ENCODE data around the gene KCNF1. TPM values are rescaled to one million over a fixed set of nuclear protein-coding genes. Genes with fewer than 3 reads are reported as not detected.
"Not testable (repeated sequence)": the region's sequence is repeated elsewhere in the genome, so short reads cannot be mapped to it uniquely, and the experiment has no call there.

The KCNF1 gene
- total RNA-seq, 1 donor from 2014 or later = not detected

DNA sequence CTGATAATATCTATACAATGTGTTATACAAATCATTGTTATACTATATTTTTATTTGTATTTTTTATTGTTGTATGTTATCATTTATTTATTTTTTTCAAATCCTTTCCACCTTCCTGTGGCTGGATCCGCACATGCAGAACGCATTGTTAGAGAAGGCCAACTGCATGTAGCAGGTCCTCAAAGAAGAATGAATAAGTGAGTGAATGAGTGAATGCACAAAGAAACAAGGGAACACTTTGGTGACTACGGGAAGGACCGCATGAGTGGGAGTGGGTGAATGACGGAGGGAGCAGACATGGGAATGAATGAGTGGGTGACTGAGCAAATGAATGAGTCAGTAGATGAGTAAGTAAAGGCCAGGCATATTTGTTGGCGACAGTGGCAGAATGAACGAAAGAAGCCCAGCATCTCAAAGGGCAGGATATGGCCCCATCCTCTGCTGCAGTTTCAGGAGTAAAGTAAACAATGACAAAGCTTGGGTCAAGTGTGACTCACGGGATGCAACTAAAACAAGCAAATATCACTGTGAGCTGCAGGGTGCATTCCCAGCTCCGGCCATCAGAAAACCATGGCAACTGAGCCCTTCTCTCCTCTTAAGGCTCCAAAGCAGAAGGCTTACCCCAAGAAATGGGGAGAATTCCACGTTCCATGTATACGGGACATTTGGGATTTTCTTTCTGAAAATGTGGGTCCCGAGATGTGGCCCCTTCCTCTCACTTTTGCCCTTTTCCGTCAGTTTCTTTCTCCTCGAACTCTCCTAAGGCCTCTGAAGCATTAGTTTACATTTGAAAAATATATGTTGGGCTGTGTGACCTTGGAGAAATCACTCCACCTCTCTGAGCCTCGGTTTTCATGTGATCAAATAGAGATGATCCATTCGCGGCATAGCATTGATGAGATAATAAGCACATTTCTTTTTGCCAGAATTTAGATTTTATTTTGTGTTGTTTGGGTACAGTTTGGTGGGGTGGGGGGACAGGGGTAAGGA, 24.5 kb downstream of the KCNF1 start:
- intact Hi-C loops (cut with micrococcal nuclease) = no loop called here

DNA sequence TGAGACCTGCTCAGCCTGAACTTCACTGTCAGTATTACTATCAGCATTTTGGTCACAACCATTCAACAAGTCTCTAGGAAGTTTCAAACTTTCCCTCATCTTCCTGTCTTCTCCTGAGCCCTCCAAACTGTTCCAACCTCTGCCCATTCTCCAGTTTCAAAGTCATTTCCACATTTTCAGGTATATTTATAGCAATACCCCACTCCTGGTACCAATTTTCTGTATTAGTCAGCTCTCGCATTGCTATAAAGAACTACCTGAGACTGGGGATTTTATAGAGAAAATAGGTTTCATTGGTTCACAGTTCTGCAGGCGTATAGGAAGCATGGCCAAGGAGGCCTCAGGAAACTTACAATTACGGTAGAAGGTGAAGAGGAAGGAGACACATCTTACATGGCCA, 27.3 kb downstream of the KCNF1 start:
- intact Hi-C loops (cut with micrococcal nuclease) = no loop called here

DNA sequence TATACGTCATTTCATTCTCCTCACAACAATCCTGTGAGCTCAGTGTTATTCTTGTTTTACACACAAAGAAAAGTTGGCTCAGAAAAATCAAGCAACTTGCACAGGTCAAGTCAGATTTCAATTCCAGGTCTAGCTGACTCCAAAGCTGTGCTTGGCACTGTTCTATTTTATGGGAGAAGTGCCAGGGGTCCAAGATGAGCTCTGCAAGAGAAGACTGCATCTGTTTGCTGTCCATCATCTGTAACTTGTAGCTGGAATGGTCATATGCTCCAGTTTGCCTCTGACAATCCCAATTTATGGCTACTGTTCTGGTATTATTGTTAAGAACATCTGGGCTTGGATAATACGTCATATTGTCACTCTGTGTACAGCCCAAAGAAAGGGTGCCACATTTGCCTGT, 28.9 kb downstream of the KCNF1 start:
- intact Hi-C loops (cut with micrococcal nuclease) = no loop called here

DNA sequence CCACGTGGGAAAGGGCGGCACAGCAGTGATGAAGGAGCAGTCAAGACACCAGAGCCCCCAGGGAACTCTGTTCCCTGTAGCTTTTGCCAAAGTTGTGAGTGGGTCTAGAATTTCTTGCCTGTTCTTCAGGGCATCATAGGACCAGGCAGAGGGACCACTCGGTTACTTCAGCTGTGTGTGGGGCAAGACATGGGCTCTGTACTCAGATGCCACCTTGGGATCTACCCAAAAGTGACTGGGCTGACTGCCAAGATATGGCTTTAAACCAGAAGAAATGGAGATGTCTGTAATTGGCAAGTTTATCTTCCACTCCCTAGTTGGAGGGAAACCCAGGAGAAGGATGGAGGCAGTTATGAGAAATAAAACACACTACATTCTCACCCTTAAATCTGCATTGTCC, 29.6 kb downstream of the KCNF1 start:
- intact Hi-C loops (cut with micrococcal nuclease) = no loop called here

DNA sequence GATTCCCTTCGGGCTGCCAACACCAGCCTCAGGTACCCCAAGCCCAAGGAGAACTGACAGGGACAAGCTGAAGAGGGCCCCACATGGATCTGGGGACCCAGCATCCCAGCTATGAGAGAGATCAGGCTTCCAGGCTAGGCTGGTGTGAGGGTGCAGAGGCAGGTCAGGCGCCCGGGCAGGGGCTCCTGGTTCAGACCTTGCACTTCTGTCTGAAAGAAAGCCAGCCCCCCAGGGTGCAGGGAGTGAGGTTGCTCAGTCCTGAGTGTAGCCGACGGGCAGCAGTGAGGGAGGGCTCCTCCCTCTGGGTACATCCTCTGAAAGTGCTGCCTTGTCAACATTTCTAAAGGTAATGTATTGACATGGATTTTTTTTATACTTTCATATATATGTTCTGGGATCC, 33.1 kb downstream of the KCNF1 start:
- intact Hi-C loops (cut with micrococcal nuclease) = no loop called here

DNA sequence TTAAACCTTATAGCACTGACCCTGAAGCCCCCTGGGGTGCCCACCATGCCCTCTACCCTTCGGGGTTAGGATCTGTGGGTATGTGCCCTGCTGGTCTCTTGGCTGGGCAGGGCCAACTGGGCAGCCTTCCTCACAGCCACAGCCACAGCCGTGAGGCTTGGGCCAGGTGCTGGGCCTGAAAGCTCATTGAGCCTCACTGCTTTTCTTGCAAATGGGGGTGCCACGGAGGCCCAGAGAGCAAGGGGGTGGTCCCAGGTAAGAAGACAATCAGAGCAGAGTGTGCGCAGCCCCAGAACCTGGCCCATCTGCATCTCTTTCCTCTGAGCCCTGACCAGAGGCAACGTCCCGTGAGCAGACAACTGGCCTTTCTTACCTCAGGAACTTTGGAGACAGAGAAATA, 34.7 kb downstream of the KCNF1 start:
- intact Hi-C loops (cut with micrococcal nuclease) = no loop called here

DNA sequence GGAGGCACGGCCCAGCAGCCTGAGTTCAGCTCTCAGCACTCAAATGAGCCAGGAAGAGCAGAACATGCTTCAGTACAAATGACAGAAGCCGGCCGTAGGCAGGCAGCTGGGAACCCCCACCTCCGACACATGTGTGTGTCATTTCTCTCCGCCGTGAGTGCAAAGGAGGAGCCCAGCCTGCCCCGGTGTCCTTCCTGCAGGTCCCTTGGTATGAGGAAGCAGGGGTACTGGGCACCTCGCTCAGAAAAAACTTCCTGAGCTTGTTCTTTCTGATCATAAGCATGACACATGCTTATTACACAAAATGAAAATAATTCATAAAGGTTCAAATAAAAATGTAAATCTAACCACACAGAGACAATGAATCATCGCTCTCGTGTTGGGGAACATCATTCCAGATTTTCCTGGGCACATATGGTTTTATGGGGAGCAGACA, 35.3 kb downstream of the KCNF1 start:
- intact Hi-C loops (cut with micrococcal nuclease) = no loop called here

DNA sequence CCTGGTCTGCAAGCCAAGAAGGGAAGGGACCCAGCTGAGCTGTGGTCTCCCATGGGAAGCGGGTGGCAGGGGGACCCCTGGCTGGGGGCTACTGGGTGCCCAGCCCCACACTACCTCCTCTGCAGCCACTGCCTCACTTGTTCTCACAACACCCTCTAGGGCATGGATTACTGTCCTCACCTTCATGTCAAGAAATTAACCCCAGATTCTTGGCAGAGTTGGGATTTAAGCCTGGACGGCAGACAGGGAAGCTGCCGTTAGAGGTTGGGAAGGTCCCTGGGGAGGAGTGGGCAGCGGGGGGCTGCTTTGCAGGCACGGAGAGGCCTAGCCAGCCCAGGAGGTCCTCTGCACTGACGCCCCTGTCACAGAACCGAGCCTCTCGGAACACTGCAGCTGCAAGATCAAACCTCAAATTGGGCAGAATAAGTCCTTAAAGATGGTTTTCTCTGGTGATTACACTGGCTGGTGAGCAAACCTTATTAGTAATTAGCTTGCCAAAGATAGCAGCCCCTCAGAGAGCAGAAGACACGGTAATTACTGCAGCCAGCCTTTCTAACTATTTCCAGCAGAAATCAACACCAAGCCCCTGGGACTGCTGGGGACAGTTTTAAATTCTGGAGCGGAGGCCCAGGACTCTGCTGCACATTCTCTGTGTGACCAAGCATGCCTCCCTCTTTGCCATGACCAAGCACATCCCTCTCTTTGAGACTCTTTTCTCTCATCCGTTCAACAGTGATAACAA, 35.9 kb downstream of the KCNF1 start:
- intact Hi-C loops (cut with micrococcal nuclease) = no loop called here

DNA sequence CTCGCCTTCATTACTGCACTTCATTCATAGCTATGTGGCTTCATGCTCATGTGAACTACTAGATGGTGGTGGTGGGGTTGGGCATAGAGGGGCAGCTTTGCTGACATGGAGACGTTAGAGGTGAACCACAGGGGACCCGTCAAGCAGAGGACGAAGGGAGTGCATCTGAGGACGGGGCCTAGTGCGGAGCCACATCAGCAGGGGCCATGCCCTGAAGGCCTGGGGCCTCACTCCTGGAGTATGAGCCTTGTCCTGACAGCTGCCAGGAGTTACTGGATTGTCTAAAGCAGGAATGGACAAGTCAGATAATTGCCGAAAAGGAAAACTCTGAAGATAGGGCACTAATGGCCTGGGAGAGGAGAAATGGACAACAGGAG, 36.4 kb downstream of the KCNF1 start:
- intact Hi-C loops (cut with micrococcal nuclease) = no loop called here

DNA sequence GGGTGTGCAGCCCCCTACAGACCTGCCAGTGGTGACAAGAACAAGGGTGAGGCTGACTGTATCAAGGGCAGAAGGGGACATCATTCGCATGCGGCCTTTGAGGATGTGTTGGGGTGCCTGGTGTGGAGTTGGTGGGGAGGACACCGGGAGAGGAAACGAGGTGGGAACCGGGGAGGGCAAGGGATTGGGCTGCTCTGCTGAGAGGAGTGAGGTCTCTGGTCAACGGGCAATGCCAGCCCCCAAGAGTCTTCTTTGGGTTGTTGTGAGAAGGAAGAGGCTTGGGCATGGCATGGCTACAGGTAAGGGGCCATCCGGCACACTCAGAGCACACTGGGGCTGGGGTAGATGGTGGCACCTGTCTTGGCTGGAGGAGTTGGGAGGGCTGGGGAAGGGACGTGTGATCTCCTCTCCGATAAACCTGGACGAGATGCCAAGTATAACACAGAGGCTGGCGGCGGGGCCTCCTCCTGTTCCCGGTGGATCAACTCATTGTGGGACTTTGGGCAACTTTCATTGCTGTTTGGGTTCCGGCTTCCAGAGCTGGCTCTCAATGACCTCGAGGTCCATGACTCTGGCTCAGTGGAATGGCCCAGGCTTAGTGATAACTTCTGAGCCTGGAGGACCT, 37.0 kb downstream of the KCNF1 start:
- intact Hi-C loops (cut with micrococcal nuclease) = no loop called here

DNA sequence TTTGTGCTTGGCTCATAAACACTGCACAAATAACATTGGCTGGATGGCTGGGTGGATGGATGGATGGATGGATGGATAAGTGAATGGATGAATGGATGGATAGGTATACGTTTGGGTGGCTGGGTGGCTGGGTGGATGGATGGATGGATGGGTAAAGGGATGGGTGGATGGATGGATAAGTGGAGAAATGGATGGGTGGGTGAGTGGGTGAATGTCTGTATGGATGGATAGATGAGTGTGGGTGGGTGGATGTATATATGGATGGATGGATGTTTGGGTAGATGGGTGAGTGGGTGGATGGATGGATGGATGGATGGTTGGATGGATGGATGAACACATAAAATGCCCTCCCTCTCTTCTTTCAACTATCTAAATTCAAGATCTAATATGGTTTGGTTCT, 38.1 kb downstream of the KCNF1 start:
- intact Hi-C loops (cut with micrococcal nuclease) = no loop called here

DNA sequence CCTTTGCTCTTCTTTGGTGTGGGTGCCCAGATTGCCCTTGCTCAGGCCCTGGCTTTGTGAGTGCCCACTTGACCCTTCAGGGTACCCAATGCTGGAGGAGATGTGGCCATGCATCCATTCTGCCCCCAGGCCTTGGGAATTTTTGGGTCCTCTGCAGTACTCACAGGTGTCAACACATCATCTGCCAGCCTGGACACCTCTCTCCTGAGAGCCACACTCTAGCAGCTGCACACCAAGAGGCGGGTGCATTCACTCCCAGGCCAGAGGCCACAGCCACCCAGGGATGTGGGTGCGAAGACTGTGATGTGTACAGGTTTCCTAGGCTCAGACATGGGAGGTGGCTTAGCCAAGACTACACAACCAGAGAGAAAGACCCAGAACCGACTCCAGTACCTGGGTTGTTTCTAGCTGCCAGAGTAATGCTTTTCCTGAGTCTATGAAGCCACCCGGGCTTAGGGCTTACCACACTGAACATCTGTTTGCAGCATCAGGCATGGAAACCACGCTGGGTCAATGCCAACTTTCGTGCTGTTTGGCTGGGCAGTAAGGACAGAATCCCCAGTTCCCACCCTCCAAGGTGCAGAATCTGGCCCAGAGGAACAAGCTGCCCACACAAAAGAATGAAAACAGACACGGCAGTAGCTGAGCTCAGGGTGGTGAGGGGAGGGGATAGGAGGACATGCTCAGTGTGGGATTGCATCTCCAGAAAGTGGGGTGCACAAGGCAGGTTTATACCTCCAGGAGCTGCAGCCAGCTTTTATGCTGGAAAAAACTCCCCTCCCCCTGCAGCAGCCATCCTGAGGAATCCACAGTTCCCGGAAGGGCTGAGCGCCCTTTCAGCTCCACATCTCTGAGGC, 40.1 kb downstream of the KCNF1 start:
- intact Hi-C loops (cut with micrococcal nuclease) = no loop called here

DNA sequence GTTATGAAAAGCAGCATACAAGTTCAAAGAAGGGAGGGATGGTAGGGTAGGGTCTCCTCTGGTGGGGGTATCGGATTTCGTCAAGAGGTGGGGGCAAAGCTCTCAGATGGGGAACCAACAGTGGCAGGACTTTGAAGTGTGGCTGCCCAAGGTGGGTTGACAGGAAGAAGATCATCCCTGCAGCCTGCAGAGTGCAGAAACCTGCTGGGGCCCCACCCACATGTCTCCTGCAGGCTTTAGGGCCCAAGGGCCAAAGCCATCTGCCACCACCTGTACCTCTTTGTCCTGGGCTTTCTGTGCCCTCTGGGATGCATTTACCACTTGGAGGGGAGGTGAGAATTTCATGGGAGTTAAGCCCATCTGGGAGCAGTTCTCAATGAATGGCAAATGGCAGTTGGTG, 42.7 kb downstream of the KCNF1 start:
- intact Hi-C loops (cut with micrococcal nuclease) = no loop called here

DNA sequence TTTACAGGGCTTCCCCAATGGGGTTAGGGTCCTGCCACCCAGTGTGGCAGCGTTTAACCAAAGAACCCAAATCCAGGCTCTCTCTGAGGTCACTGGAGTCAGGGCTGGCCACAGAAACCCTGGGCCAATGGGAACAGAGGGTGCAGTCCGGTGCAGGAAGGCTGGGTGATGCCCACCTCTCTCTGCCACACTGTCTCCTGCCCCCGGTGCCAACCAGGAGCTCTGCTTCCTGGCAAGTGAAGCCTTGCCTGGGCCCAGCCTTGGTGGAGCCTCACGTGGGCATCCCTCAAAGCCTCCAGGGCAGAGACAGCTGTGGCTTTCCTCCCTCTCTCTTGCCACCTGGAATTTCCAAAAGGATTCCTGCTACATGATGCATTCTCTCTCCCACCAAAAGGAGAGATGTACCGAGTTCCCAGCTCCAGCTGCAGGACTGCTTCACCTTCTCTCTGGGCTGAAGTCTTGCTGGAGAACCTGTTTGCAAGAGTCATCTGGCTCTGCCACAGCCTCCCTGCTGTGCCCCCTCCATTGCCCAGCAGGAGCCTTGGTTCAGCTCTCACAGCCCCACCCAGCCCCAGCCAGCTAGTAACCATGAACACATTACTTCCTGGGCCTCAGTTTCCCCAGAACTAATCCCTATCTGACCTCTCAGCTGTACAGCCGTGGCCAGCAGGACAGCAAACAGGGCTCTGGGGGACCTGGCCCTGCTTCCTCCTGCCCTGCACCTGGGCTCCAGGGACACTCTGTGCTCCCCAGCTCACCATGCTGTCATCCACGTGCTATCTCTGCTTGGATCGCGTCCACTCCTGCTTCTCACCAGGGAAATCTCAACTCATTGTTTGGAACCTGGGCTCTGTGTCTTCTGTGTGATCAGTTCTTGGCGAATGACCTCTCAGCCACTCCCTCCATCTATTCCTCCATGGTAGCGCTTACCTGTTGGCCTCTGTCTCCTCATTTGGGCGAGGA, 43.4 kb downstream of the KCNF1 start:
- intact Hi-C loops (cut with micrococcal nuclease) = no loop called here

DNA sequence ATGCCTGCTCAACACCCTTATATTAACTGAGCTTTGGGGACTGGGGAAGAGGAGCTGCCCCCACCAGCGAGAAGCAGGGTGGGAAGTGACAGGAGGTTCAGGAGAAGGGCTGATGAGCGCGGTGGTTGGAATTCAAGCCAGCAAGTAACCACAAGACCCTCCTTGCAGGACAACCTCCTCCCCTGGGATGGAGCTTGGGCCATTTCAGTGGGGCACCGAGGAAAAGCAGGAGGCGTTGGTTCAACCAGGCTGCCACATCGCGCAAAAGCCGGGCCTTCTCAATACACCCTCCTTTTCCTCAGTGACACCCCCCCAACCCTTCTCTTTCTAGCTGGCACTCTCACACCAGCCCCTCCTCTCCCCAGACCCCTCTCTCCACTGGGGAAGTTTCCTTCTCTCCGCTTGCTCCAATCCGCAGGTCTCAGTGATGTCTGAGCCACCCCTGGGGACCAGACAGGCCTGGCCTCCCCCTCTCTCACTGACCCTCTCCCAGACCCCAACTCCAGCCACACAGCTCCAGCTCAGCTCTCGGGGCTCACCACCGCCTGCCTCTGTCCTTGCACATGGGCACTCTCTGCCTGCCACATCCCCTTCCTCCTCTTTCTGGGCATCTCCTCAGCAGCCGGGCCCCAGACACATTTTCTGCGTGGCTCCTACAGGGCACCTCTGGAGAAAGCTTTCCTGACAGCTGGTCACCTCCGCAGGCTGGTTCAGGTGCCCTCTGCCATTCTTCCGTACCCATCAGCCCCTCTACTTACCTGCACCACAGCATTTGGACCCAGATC, 44.5 kb downstream of the KCNF1 start:
- intact Hi-C loops (cut with micrococcal nuclease) = no loop called here

DNA sequence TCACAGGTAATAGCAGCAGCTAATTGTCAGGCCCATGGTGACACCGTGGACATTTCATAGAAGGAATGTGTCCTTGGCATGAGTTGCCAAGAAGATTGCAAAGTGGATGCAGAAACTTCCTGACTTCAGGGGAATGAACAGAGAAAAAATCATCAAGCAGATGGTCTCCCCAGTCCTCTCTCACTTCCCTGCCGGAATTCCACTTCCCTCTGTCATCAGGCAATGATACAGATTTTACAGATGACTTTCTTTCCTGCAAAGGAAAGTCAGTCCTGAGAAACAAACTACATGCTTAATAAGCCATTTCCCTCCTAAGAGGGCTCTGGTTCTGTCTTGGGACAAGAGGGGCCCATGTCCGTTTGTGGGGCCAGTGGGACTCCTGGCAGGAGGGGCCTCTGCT, 45.7 kb downstream of the KCNF1 start:
- intact Hi-C loops (cut with micrococcal nuclease) = no loop called here

DNA sequence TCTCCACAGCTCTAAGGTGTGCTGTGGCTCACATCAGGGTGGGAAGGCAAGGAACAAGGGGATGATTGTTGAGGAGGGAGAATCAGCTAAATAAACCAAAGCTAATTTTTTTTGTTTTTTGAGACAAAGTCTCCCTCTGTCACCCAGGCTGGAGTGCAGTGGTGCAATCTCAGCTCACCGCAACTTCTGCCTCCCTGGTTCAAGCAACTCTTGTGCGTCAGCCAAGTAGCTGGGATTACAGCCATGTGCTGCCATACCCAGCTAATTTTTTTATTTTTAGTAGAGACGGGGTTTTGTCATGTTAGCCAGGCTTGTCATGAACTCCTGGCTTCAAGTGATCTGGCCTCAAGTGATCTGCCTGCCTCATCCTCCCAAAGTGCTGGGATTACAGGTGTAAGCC, 46.7 kb downstream of the KCNF1 start:
- intact Hi-C loops (cut with micrococcal nuclease) = not testable (repeated sequence)

DNA sequence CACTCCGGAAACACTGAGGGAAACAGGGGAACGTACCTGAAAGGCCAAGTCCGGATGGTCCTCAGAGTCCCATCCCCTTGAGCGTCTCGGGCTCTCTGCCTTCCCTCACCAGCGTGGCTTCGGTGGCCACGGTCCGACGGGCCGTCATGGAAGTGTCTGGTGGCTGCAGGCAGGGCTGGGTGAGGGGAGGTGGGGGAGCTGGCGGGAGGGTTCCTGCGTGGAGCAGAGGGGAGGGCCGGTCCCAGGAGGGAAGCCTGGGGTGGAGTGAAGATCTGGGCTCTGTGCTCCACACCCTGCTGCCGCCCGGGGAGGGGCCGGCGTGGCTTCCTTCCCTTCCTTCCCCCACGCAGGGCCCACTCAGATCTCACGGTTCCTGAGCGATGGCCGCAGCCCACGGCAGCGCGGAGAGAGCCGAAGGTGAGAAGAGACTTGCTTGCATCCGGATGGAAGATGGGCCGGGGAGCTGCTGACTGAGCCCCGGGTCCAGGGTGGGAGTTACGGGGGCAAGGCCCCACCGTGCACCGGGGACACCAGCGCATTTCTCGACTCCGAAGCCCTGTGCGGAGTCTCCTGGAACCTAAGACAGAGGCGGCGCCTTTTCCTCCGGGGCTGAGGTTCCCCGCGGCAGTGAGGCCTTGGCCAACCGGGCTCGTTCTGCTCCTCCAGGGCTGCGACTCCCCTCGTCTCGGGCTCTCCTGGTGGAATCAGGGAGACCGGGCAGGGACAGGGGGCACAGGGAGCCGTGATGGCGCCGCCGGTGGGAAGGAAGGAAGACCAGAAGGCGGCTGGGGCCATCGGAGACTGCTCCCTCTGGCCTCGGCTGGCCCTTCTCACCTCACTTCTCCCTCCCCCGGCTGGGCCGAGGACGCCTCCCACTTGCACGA, 49.1 kb downstream of the KCNF1 start:
- intact Hi-C loops (cut with micrococcal nuclease) = no loop called here
